SK-N-SH treated with all-trans-retinoic acid at 6 μM for 48 hours (cell line): Measurements from ENCODE around the gene PPP2R5B.

ENCODE experiments used
- ATAC-seq: fragments of 200-7000 bp; cut with Tn5 transposase; 3 replicates; pipeline ENCODE4 v1.9.1; 2020; ENCODE audit warnings: mild to moderate bottlenecking, moderate library complexity
- ARNTL ChIP-seq: fragments of 450-650 bp; formaldehyde crosslinking; IDR thresholded peaks from 2 replicates; pipeline ENCODE4 v1.5.0; 2020; ENCODE audit warnings: low read depth, mild to moderate bottlenecking, moderate library complexity, borderline replicate concordance
- CSDC2 ChIP-seq: fragments of 250-450 bp; sonication (Bioruptor Pico); IDR thresholded peaks from 2 replicates; pipeline ENCODE4 v1.5.0; 2020; ENCODE audit warnings: mild to moderate bottlenecking, moderate library complexity
- ESRRG ChIP-seq: fragments of 250-450 bp; sonication (Bioruptor Pico); IDR thresholded peaks from 2 replicates; pipeline ENCODE4 v1.6.1; 2021; ENCODE audit warnings: mild to moderate bottlenecking
- OSR1 ChIP-seq: fragments of 250-450 bp; sonication (Bioruptor Pico); IDR thresholded peaks from 2 replicates; pipeline ENCODE4 v1.8.0; 2022; ENCODE audit warnings: moderate library complexity, mild to moderate bottlenecking, inconsistent platforms
- PPARA ChIP-seq: fragments of 250-450 bp; sonication (Bioruptor Pico); IDR thresholded peaks from 2 replicates; pipeline ENCODE4 v1.5.0; 2020; ENCODE audit warnings: mild to moderate bottlenecking, borderline replicate concordance
- SNAI2 ChIP-seq: fragments of 250-450 bp; sonication (Bioruptor Pico); IDR thresholded peaks from 2 replicates; pipeline ENCODE4 v1.5.0; 2020; ENCODE audit warnings: mild to moderate bottlenecking, moderate library complexity
- TCF4 ChIP-seq: fragments of 250-450 bp; sonication (Bioruptor Pico); IDR thresholded peaks from 2 replicates; pipeline ENCODE4 v1.8.0; 2021; ENCODE audit warnings: mild to moderate bottlenecking, moderate library complexity, borderline replicate concordance
- TOX ChIP-seq: fragments of 250-450 bp; sonication (Bioruptor Pico); IDR thresholded peaks from 2 replicates; pipeline ENCODE4 v1.8.0; 2021; ENCODE audit warnings: mild to moderate bottlenecking, moderate library complexity, borderline replicate concordance
- ZC3H10 ChIP-seq: fragments of 250-450 bp; sonication (Bioruptor Pico); IDR thresholded peaks from 2 replicates; pipeline ENCODE4 v1.5.1; 2021; ENCODE audit warnings: mild to moderate bottlenecking, moderate library complexity
- ZFP3 ChIP-seq: fragments of 250-450 bp; sonication (Bioruptor Pico); IDR thresholded peaks from 2 replicates; pipeline ENCODE4 v1.5.0; 2020; ENCODE audit warnings: mild to moderate bottlenecking, moderate library complexity
- ZFP30 ChIP-seq: fragments of 450-650 bp; formaldehyde crosslinking; IDR thresholded peaks from 2 replicates; pipeline ENCODE4 v1.5.0; 2022; ENCODE audit warnings: mild to moderate bottlenecking, moderate library complexity
- ZNF565 ChIP-seq: fragments of 450-650 bp; formaldehyde crosslinking; conservative IDR thresholded peaks from 2 replicates; pipeline ENCODE4 v1.5.0; 2020; ENCODE audit warnings: low read depth, mild to moderate bottlenecking, moderate library complexity
- TF ChIP-seq, protein P1 (sequence below): fragments of 250-450 bp; sonication (Bioruptor Pico); IDR thresholded peaks from 2 replicates; pipeline ENCODE4 v1.5.1; 2021; ENCODE audit warnings: mild to moderate bottlenecking, moderate library complexity
- TF ChIP-seq, protein P2 (sequence below): fragments of 250-450 bp; sonication (Bioruptor Pico); IDR thresholded peaks from 2 replicates; pipeline ENCODE4 v1.8.0; 2021; ENCODE audit warnings: low read depth, mild to moderate bottlenecking, moderate library complexity, borderline replicate concordance
- TF ChIP-seq, protein P3 (sequence below): fragments of 250-450 bp; sonication (Bioruptor Pico); IDR thresholded peaks from 2 replicates; pipeline ENCODE4 v1.5.0; 2020; ENCODE audit warnings: mild to moderate bottlenecking, moderate library complexity
- TF ChIP-seq, protein P4 (sequence below): fragments of 250-450 bp; sonication (Bioruptor Pico); IDR thresholded peaks from 2 replicates; pipeline ENCODE4 v1.5.1; 2020; ENCODE audit warnings: low read depth, mild to moderate bottlenecking, moderate library complexity
- TF ChIP-seq, protein P5 (sequence below): fragments of 250-450 bp; sonication (Bioruptor Pico); IDR thresholded peaks from 2 replicates; pipeline ENCODE4 v1.8.0; 2020; ENCODE audit warnings: mild to moderate bottlenecking, moderate library complexity, borderline replicate concordance

PPP2R5B gene

DNA sequence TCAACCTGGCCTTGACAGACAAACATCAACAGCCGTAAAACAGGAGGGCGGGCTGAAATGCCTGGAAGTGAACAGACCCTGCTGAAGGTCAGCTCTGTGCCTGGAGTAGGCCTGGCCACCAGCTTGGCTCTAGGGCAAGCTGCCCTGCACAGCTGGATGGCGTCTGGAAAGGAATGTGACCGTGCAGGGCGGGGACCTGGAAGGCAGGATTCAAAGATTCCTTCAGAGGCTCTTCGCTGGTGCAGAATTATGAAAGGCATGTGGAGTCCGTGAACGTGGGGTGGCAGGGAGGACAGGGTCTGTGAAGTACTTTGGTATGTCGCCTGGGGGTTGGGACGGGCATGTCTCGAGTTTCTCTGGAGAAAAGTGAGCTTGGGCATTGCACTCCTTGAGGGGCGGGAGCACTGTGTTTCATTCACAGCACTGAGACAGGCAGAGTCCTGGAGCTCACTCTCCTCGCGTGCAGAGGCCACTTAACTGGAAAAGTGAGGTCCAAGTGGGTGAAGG, 47.6 kb upstream of the PPP2R5B start:
- TF ChIP-seq ZC3H10, result no peak
- TF ChIP-seq OSR1 (CRISPR knock-in tag), result no peak
- TF ChIP-seq, protein P1, sequence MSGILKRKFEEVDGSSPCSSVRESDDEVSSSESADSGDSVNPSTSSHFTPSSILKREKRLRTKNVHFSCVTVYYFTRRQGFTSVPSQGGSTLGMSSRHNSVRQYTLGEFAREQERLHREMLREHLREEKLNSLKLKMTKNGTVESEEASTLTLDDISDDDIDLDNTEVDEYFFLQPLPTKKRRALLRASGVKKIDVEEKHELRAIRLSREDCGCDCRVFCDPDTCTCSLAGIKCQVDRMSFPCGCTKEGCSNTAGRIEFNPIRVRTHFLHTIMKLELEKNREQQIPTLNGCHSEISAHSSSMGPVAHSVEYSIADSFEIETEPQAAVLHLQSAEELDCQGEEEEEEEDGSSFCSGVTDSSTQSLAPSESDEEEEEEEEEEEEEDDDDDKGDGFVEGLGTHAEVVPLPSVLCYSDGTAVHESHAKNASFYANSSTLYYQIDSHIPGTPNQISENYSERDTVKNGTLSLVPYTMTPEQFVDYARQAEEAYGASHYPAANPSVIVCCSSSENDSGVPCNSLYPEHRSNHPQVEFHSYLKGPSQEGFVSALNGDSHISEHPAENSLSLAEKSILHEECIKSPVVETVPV (CRISPR knock-in tag), result no peak
- ATAC-seq, result peak; percentile 54

DNA sequence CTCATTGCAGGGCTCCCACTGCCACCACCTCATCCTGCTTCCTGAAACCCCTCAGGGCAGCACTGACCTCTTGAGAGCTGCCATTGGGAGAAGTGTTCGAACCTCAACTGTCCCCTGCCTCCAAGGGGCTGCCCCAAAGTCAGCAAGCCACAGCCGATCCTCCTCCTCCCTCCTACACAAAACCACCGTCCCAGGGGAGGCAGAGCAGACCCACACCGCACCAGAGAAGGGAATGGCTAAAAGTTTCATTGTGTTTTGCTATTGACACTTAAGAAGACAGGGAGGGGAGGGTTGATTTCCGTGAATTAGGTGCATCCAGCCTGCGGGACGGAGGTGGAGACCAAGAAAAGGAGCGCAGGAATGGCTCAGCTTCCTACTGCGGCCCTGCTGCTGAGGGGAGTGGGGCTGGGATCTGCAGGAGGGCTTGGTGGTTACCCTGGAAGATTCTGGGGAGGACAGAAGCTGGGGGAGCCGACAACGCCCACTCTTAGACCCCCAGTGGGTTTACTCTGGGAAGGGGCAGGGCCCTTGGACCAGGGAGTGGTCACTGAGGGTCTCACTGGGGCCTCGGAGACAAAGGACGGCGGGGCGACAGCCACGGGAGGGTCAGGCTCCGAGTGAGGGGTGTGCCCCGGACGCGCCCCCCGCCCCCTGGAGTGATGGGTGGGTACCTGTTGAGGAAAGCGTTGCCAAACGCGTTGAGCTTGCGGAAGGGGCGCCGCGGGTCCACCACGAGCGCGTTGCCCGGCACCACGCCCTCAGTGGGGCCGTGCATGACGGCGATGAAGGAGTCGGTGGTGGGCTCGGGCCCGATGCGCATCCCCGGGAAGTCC, 46.9 kb upstream of the PPP2R5B start:
- no peak for TF ChIP-seq TCF4 (CRISPR knock-in tag)
- peak; percentile 83 for TF ChIP-seq ZFP3 (CRISPR knock-in tag)
- peak; percentile 23 for ATAC-seq

DNA sequence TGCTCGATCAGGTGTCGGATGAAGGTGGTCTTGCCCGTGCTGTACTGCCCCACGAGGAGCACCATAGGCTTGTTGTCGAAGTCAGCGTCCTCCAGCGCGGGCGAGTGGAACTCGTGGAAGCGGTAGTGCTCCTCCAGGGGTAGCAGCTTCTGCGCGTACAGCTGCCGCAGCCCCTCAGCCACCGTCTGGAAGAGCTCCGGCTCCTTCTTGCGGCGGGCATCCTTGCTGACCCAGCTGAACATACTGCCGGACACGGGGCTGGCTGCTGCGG, 46.3 kb upstream of the PPP2R5B start:
- peak; percentile 47 for ATAC-seq
- TF ChIP-seq CSDC2, result no peak
- no peak for TF ChIP-seq TOX (CRISPR knock-in tag)
- no peak for TF ChIP-seq PPARA (CRISPR knock-in tag)
- no peak for TF ChIP-seq ZNF565 (CRISPR knock-in tag)
- no peak for TF ChIP-seq OSR1 (CRISPR knock-in tag)
- TF ChIP-seq ZFP30 (CRISPR knock-in tag), result no peak
- TF ChIP-seq ESRRG (CRISPR knock-in tag), result no peak

DNA sequence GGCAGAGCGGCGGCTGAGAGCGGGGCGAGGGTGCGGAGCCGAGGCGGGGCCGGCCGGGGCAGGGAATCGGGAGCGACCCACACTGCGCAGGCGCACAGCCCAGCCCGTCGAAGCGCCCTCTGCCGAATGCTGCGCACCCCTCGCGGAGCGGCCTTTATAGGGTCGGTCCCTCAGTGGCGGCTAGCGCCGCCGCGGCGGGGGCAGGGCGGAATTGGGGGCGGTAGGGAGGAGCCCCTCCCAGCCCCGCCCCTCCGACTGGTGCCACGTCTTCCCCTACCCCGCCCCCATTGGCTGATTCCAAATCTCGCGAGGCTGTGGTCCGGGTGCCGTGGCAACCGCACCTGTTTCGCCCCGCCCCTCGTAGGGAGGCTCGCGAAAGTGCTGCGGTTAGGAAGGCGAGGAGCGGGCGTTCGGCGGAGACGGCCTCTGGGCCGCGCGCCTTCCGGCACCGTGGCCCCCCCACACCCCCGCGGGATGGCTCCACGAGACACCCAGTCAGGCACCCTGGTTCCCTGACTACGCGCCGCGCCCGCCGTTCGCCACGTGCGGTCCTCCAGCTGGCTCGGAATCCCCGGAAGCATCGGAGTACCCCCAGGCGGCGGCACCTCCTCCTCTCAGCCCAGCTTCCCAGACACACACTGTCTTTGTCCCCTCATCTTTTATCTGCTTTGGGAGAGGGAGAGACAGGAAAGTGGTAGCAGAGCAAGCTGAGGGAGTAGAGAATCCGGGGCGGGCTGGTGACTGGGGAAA, 45.8 kb upstream of the PPP2R5B start, which contains the start of gene EHD1:
Gene EHD1, minus strand, starts transcription at position 128 of the 750 bp plus-strand sequence. CDS start 157 bp downstream, outside the sequence.
- ATAC-seq, result peak; percentile 88

DNA sequence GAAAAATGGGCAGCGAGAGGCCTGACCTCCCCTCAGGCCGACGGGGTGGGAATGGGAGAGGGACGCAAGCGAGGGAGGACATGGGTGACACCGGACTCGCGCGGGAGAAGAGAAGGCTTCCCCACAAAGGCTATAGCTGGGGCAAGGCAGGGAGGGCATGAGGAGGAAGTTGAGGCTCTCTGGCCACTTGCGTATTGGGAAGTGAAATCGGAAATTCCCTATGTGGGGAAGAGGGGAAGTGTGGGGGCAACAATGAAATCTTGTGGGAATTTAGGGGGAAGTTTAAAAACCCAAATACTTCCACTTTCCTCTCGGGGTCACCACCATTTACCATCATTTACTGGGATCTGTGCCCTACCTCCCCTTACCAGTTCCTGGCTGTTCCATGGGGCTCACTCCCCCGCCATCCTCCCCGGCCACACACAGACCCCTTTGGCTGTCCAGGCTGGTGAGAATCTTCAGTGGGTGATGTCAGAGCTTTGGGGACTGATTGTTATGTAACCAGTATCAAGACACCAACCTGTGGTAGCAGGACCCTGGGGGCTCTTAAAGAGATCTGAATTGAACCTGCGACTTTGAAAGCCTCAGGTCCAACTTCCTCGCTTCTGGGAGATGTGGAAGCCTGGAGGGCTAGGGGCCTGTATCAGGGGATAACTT, 45.1 kb upstream of the PPP2R5B start:
- no peak for ATAC-seq
- TF ChIP-seq ZFP30 (CRISPR knock-in tag) (no peak), PPARA (CRISPR knock-in tag) (no peak), TOX (CRISPR knock-in tag) (no peak), CSDC2 (no peak), ARNTL (CRISPR knock-in tag) (no peak), ZC3H10 (no peak)
- TF ChIP-seq, protein P1 (CRISPR knock-in tag), result no peak
- TF ChIP-seq, protein P2, sequence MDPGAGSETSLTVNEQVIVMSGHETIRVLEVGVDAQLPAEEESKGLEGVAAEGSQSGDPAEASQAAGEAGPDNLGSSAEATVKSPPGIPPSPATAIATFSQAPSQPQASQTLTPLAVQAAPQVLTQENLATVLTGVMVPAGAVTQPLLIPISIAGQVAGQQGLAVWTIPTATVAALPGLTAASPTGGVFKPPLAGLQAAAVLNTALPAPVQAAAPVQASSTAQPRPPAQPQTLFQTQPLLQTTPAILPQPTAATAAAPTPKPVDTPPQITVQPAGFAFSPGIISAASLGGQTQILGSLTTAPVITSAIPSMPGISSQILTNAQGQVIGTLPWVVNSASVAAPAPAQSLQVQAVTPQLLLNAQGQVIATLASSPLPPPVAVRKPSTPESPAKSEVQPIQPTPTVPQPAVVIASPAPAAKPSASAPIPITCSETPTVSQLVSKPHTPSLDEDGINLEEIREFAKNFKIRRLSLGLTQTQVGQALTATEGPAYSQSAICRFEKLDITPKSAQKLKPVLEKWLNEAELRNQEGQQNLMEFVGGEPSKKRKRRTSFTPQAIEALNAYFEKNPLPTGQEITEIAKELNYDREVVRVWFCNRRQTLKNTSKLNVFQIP, result no peak
- TF ChIP-seq, protein P3, sequence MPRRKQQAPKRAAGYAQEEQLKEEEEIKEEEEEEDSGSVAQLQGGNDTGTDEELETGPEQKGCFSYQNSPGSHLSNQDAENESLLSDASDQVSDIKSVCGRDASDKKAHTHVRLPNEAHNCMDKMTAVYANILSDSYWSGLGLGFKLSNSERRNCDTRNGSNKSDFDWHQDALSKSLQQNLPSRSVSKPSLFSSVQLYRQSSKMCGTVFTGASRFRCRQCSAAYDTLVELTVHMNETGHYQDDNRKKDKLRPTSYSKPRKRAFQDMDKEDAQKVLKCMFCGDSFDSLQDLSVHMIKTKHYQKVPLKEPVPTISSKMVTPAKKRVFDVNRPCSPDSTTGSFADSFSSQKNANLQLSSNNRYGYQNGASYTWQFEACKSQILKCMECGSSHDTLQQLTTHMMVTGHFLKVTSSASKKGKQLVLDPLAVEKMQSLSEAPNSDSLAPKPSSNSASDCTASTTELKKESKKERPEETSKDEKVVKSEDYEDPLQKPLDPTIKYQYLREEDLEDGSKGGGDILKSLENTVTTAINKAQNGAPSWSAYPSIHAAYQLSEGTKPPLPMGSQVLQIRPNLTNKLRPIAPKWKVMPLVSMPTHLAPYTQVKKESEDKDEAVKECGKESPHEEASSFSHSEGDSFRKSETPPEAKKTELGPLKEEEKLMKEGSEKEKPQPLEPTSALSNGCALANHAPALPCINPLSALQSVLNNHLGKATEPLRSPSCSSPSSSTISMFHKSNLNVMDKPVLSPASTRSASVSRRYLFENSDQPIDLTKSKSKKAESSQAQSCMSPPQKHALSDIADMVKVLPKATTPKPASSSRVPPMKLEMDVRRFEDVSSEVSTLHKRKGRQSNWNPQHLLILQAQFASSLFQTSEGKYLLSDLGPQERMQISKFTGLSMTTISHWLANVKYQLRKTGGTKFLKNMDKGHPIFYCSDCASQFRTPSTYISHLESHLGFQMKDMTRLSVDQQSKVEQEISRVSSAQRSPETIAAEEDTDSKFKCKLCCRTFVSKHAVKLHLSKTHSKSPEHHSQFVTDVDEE (CRISPR knock-in tag), result no peak

More for the DNA sequence above, 45.8 kb upstream of the PPP2R5B start, which contains the start of gene EHD1:
- TF ChIP-seq, protein P4, sequence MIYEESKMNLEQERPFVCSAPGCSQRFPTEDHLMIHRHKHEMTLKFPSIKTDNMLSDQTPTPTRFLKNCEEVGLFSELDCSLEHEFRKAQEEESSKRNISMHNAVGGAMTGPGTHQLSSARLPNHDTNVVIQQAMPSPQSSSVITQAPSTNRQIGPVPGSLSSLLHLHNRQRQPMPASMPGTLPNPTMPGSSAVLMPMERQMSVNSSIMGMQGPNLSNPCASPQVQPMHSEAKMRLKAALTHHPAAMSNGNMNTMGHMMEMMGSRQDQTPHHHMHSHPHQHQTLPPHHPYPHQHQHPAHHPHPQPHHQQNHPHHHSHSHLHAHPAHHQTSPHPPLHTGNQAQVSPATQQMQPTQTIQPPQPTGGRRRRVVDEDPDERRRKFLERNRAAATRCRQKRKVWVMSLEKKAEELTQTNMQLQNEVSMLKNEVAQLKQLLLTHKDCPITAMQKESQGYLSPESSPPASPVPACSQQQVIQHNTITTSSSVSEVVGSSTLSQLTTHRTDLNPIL (CRISPR knock-in tag), result no peak
- TF ChIP-seq, protein P5, sequence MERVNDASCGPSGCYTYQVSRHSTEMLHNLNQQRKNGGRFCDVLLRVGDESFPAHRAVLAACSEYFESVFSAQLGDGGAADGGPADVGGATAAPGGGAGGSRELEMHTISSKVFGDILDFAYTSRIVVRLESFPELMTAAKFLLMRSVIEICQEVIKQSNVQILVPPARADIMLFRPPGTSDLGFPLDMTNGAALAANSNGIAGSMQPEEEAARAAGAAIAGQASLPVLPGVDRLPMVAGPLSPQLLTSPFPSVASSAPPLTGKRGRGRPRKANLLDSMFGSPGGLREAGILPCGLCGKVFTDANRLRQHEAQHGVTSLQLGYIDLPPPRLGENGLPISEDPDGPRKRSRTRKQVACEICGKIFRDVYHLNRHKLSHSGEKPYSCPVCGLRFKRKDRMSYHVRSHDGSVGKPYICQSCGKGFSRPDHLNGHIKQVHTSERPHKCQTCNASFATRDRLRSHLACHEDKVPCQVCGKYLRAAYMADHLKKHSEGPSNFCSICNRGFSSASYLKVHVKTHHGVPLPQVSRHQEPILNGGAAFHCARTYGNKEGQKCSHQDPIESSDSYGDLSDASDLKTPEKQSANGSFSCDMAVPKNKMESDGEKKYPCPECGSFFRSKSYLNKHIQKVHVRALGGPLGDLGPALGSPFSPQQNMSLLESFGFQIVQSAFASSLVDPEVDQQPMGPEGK, result peak; percentile 58; the same call in 1 of the 2 replicates
- peak; percentile 97 for TF ChIP-seq SNAI2 (CRISPR knock-in tag)
- no peak for TF ChIP-seq ZFP30 (CRISPR knock-in tag)
